Neuronal stem cell (in vitro differentiated cells): ENCODE results near the gene KIF26B.
A peak's percentile ranks its signal among the peaks of the same experiment; 100 is the strongest.
"Not testable (repeated sequence)": the region's sequence is repeated elsewhere in the genome, so short reads cannot be mapped to it uniquely, and the experiment has no call there.

Experiments
- DNase-seq: peaks from one replicate; pipeline ENCODE4 v3.0.0-alpha.2; 2013; ENCODE audit warnings: low spot score
- H2AFZ ChIP-seq: one replicate; pipeline ENCODE4 v1.6.1; 2013; ENCODE audit warnings: mild to moderate bottlenecking, low read length, inconsistent platforms
- H2AK5ac ChIP-seq: 2 replicates; pipeline ENCODE4 v1.6.1; 2013; ENCODE audit warnings: low read depth, mild to moderate bottlenecking, inconsistent platforms, low read length, moderate library complexity, mixed read lengths
- H2BK120ac ChIP-seq: 2 replicates; pipeline ENCODE4 v1.6.1; 2013; ENCODE audit warnings: low read depth, mild to moderate bottlenecking, inconsistent platforms, low read length, moderate library complexity, mixed read lengths
- H2BK12ac ChIP-seq: one replicate; pipeline ENCODE4 v1.6.1; 2013; ENCODE audit warnings: low read length, inconsistent platforms
- H2BK15ac ChIP-seq: 2 replicates; pipeline ENCODE4 v1.6.1; 2013; ENCODE audit warnings: mild to moderate bottlenecking, low read length, inconsistent platforms, mixed read lengths
- H2BK5ac ChIP-seq: one replicate; pipeline ENCODE4 v1.6.1; 2013; ENCODE audit warnings: inconsistent platforms, mild to moderate bottlenecking, low read length, moderate library complexity
- H3K14ac ChIP-seq: one replicate; pipeline ENCODE4 v1.6.1; 2013; ENCODE audit warnings: low read length, inconsistent platforms
- H3K18ac ChIP-seq: 2 replicates; pipeline ENCODE4 v1.6.1; 2013; ENCODE audit warnings: low read length, inconsistent platforms
- H3K23ac ChIP-seq: 2 replicates; pipeline ENCODE4 v1.6.1; 2013; ENCODE audit warnings: low read depth, mild to moderate bottlenecking, mixed read lengths, low read length, inconsistent platforms; ENCODE audit not compliant: poor library complexity
- H3K27ac ChIP-seq: replicated peaks from 3 replicates; pipeline ENCODE4 v1.5.1; 2013; ENCODE audit warnings: low read length, inconsistent platforms
- H3K27me3 ChIP-seq, 3 experiments: 2 replicates each; pipeline ENCODE4 v1.6.1; 2013; ENCODE audit warnings: low read length in 3 of 3, mild to moderate bottlenecking in 2 of 3, inconsistent platforms in 1 of 3, low read depth in 1 of 3, mixed read lengths in 1 of 3, moderate library complexity in 1 of 3; ENCODE audit not compliant: control insufficient read depth in 3 of 3, insufficient read depth in 3 of 3
- H3K36me3 ChIP-seq, 2 donors: replicated peaks in 1 of 2; 2 replicates each; pipeline ENCODE4 v1.6.1; 2013; ENCODE audit warnings: low read length in 2 of 2; ENCODE audit not compliant: control insufficient read depth in 2 of 2, insufficient read depth in 2 of 2
- H3K4ac ChIP-seq: 2 replicates; pipeline ENCODE4 v1.6.1; 2013; ENCODE audit warnings: inconsistent platforms, mild to moderate bottlenecking, low read length, moderate library complexity
- H3K4me1 ChIP-seq, 2 donors: 1 replicate in 1 of 2; 2 replicates in 1 of 2; pipeline ENCODE4 v1.6.1; 2013; ENCODE audit warnings: low read length in 2 of 2, low read depth in 1 of 2; ENCODE audit not compliant: control insufficient read depth in 2 of 2, insufficient read depth in 1 of 2
- H3K4me2 ChIP-seq: one replicate; pipeline ENCODE4 v1.6.1; 2013; ENCODE audit warnings: mild to moderate bottlenecking, low read length, inconsistent platforms; ENCODE audit not compliant: insufficient read depth, poor library complexity, severe bottlenecking
- H3K4me3 ChIP-seq, 2 donors: 2 replicates each; pipeline ENCODE4 v1.5.1; 2013; ENCODE audit warnings: low read length in 2 of 2, mild to moderate bottlenecking in 2 of 2, inconsistent platforms in 1 of 2, moderate library complexity in 1 of 2
- H3K79me1 ChIP-seq: one replicate; pipeline ENCODE4 v1.6.1; 2013; ENCODE audit warnings: low read depth, mild to moderate bottlenecking, inconsistent platforms, low read length, moderate library complexity
- H3K9ac ChIP-seq: one replicate; pipeline ENCODE4 v1.6.1; 2013; ENCODE audit warnings: mild to moderate bottlenecking, low read depth, low read length, inconsistent platforms; ENCODE audit not compliant: poor library complexity
- H3K9me3 ChIP-seq, 2 donors: replicated peaks in 1 of 2; 2 replicates each; pipeline versions ENCODE3 to v1.6.1; 2013; ENCODE audit warnings: low read length in 2 of 2, mild to moderate bottlenecking in 2 of 2, inconsistent platforms in 1 of 2, low read depth in 1 of 2, mixed read lengths in 1 of 2, moderate library complexity in 1 of 2; ENCODE audit not compliant: control insufficient read depth in 2 of 2, insufficient read depth in 1 of 2
- H4K8ac ChIP-seq: one replicate; pipeline ENCODE4 v1.6.1; 2013; ENCODE audit warnings: low read depth, mild to moderate bottlenecking, inconsistent platforms, low read length, moderate library complexity
- H4K91ac ChIP-seq: one replicate; pipeline ENCODE4 v1.6.1; 2013; ENCODE audit warnings: low read length, low read depth, mild to moderate bottlenecking, inconsistent platforms; ENCODE audit not compliant: poor library complexity
- WGBS, 2 donors: extraction: QIAGEN DNeasy Blood & Tissue Kit; methylation state at CpG; one replicate each; pipeline ENCODE4 v1.1.7; 2013; ENCODE audit warnings: missing lambda C conversion rate in 2 of 2, mixed read lengths in 1 of 2; ENCODE audit not compliant: insufficient read length in 2 of 2, insufficient replicate concordance in 1 of 2; ENCODE audit errors: extremely low coverage in 2 of 2; 5-methylcytosine and 5-hydroxymethylcytosine counted together

The KIF26B gene

GRCh38 chr1:245322673-245323072 lies 167.9 kb downstream of the KIF26B start:
- no peak overlapping the region for H4K91ac ChIP-seq
- no CpG with 5 or more reads among the region's 4 CpGs for WGBS, 2 donors

GRCh38 chr1:245323765-245324164 lies 169.0 kb downstream of the KIF26B start:
- not testable (repeated sequence) for H3K4me2 ChIP-seq, H3K4ac ChIP-seq, H3K4me1 ChIP-seq, H4K8ac ChIP-seq, H3K23ac ChIP-seq, H3K27ac ChIP-seq, H3K27me3 ChIP-seq, H2BK12ac ChIP-seq, H3K9me3 ChIP-seq, H3K18ac ChIP-seq, H3K14ac ChIP-seq, H2BK120ac ChIP-seq, H3K4me3 ChIP-seq, H2AK5ac ChIP-seq, H3K79me1 ChIP-seq, H2BK5ac ChIP-seq, H2AFZ ChIP-seq, DNase-seq, H3K36me3 ChIP-seq, H2BK15ac ChIP-seq, H4K91ac ChIP-seq, H3K9ac ChIP-seq
- WGBS, 2 donors: no CpG with 5 or more reads among the region's 2 CpGs

More at GRCh38 chr1:245322673-245323072, 167.9 kb downstream of the KIF26B start:
- Histone ChIP-seq H3K18ac (no peak overlapping the region), H3K4me3 (no peak overlapping the region), H3K9me3 (no peaks in the 10 kb centered on the region), H4K8ac (no peak overlapping the region), H2BK12ac (no peak overlapping the region), H3K79me1 (no peaks in the 10 kb centered on the region), H3K9ac (no peak overlapping the region), H3K4me2 (no peak overlapping the region), H2AK5ac (no peak overlapping the region), H3K4ac (no peak overlapping the region), H2BK15ac (no peak overlapping the region), H3K4me1 (peaks cover 0 to 1% of the 10 kb centered on the region in 2 donors), H2BK5ac (no peak overlapping the region), H2AFZ (no peak overlapping the region), H3K23ac (no peak overlapping the region), H3K14ac (no peak overlapping the region), H2BK120ac (no peak overlapping the region), H3K27me3 (peaks cover 0 to 5% (median 0%) of the 10 kb centered on the region in 3 experiments), H3K36me3 (no peaks in the 10 kb centered on the region), H3K27ac (no peak overlapping the region)
- no peak for DNase-seq

- no peak overlapping the region for H3K4me2 ChIP-seq
- no peak overlapping the region for H3K4ac ChIP-seq
- no peak overlapping the region for H2AK5ac ChIP-seq
- no peak overlapping the region for H2BK5ac ChIP-seq
- WGBS, 2 donors: no CpG with 5 or more reads among the region's 16 CpGs
- H3K79me1 ChIP-seq: no peaks in the 10 kb centered on the region
- no peak overlapping the region for H3K18ac ChIP-seq
- H3K14ac ChIP-seq: no peak overlapping the region
- no peaks in the 10 kb centered on the region for H3K4me1 ChIP-seq
- no peaks in the 10 kb centered on the region for H3K36me3 ChIP-seq
- no peaks in the 10 kb centered on the region for H3K9me3 ChIP-seq
- H2BK120ac ChIP-seq: no peak overlapping the region
- no peak overlapping the region for H2BK12ac ChIP-seq
- no peak overlapping the region for H3K9ac ChIP-seq
- H2AFZ ChIP-seq: no peak overlapping the region
- H3K4me3 ChIP-seq: peak overlapping the region in 1 of 2 donors; percentile 30
- no peak overlapping the region for H3K27ac ChIP-seq
- no peak overlapping the region for H4K91ac ChIP-seq
- no peak overlapping the region for H4K8ac ChIP-seq
- no peak overlapping the region for H2BK15ac ChIP-seq
- no peak overlapping the region for H3K23ac ChIP-seq
- no peak for DNase-seq
- peaks cover 0 to 3% (median 0%) of the 10 kb centered on the region in 3 experiments for H3K27me3 ChIP-seq
Observed at GRCh38 chr1:245325922-245326795, 171.4 kb downstream of the KIF26B start.

- WGBS, 2 donors: no CpG with 5 or more reads among the region's 3 CpGs
- no peak overlapping the region for H3K23ac ChIP-seq
- H3K4me1 ChIP-seq: no peaks in the 10 kb centered on the region
- no peak overlapping the region for H3K4me3 ChIP-seq
- H2BK12ac ChIP-seq: no peak overlapping the region
- H3K4ac ChIP-seq: no peak overlapping the region
- DNase-seq: no peak
- H3K18ac ChIP-seq: no peak overlapping the region
- no peak overlapping the region for H3K9ac ChIP-seq
- H3K27me3 ChIP-seq: peaks cover 0 to 5% (median 0%) of the 10 kb centered on the region in 3 experiments
- H3K14ac ChIP-seq: no peak overlapping the region
- no peaks in the 10 kb centered on the region for H3K36me3 ChIP-seq
- H2BK120ac ChIP-seq: no peak overlapping the region
- no peak overlapping the region for H2AK5ac ChIP-seq
- H3K27ac ChIP-seq: no peak overlapping the region
- H4K91ac ChIP-seq: no peak overlapping the region
- no peak overlapping the region for H3K4me2 ChIP-seq
- H2BK5ac ChIP-seq: no peak overlapping the region
- H4K8ac ChIP-seq: no peak overlapping the region
- H3K79me1 ChIP-seq: no peaks in the 10 kb centered on the region
- no peaks in the 10 kb centered on the region for H3K9me3 ChIP-seq
- H2BK15ac ChIP-seq: no peak overlapping the region
- H2AFZ ChIP-seq: no peak overlapping the region
Observed at GRCh38 chr1:245327360-245327759, 172.6 kb downstream of the KIF26B start.
